ENCODE results near the gene PRKCA.

Gene PRKCA

DNA sequence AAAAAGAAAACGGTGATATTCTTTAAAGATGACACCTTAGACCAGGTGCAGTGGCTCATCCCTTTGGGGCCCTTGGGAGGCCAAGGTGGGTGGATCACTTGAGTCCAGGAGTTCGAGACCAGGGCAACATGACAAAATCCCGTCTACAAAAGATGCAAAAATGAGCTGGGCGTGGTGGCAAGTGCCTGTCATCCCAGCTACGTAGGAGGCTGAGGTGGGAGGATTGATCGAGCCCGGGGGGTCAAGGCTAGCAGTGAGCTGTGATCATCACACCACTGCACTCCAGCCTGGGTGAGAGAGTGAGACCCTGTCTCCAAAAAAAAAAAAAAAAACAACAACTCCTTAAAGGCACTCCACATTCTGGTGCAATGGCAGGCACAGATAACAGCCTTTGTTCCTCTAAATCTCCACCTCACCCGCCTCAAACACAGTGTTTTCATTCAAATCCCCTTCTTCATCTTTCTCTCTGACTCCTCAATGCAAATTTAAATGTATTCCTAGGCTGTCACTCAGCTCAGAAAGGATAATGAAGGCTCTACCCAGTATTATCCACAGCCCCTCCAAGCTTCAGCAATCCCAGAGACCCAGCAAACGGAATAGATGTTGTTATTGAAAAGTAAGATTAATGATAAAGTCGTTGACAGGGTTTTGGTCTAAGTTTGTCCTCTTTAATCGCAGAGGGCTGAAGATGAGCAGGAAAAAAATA is 476.3 kb downstream of the PRKCA start:
- no peak for TF ChIP-seq GATA2 (IDR thresholded peaks at IDR 0.05; ENCODE audit: low read depth, low read length)

DNA sequence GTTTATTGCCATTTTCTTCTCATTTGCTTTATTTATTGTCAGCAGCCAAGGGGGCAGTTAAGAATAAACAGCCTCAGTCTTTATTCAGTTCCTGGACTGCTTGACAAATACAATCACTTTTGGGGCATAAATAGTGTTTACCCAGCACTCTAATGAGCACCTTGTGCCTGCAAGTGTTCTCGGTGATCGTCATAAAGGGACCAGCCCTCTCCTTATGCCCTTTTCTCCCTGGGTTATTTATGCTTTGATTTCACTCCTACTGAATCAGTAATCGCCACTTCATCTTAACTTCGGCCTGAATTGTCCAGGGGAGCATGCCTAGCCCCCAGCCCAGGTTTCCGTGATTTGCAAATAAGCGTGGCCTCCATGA is 476.8 kb downstream of the PRKCA start:
- TF ChIP-seq GATA3 (IDR thresholded peaks at IDR 0.05; ENCODE audit: low read depth, low read length) (no peak), GATA2 (IDR thresholded peaks at IDR 0.05; ENCODE audit: low read depth, low read length) (no peak)

DNA sequence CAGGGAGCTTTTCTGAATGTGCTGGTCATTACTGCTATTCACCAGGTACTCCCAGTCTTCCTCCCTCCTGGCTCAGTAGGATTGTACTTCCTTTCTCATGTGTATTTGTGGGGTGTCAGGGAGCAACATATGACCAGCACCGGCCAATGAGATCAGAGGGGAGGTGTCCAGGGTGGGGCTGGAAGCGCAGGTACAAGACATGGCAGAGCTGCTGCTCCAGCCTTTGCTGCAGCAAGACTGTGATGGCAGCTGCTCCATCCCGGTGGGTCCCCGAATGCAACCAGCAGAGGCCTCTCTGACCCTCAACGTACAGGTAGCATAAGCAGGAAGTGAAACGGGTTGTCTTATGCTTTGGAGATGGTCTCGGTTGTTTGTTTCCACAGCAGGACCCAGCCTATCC is 478.7 kb downstream of the PRKCA start:
- TF ChIP-seq GATA3 (IDR thresholded peaks at IDR 0.05; ENCODE audit: low read depth, low read length) (no peak), GATA2 (IDR thresholded peaks at IDR 0.05; ENCODE audit: low read depth, low read length) (no peak)

DNA sequence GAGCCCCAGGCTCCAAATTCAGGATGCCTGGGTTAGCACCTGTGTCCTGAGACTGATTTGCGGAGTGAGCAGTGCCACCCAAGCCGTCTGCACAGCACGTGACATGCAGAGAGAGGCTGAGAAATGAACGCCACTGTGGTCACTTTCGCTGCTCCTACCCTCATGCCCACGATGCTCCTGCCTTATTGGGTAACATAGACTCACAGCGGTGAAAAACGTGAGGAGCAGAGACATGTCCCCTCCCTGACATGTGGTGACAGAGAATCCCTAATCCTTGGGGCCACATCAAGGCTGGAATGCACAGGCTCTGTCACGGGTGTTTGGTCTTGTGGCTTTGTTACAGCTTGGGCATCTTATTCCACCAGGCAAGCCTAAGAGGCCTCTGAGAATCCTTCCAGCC is 480.4 kb downstream of the PRKCA start:
- TF ChIP-seq GATA3 (IDR thresholded peaks at IDR 0.05; ENCODE audit: low read depth, low read length) (no peak), GATA2 (IDR thresholded peaks at IDR 0.05; ENCODE audit: low read depth, low read length) (no peak)

DNA sequence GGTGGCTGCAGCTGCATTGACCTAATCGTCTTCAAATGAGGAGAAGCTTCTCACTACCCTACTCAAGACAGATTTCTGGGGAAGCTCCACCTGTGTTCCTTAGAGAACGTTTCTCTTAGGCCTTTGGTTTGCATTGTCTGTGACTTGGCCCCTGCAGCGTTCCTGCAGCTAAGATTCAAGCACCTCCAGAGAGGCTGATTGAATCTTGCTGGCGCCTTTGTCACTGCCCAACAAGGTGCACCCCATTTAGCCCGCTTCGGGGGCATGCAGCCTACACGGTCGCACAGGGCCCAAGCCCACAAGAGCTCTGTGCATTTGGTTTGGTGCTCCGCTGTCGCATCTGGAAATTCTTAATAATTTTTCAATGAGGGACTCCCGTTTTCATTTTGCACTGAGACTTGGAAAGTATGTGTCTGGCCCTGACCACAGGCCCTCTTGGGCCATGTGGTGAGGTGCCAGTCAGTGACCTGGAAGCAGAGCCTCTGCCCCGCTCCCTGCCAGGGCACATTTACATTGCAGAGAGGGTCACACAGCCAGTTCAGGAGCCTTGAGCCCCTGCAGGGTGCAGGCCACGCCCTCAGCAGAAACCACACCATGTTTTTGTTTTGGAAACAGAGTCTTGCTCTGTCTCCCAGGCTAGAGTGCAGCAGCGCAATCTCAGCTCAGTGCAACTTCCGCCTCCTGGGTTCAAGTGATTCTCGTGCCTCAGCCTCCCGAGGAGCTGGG is 481.4 kb downstream of the PRKCA start:
- no peak for TF ChIP-seq GATA3 (IDR thresholded peaks at IDR 0.05; ENCODE audit: low read depth, low read length)
- no peak for TF ChIP-seq GATA2 (IDR thresholded peaks at IDR 0.05; ENCODE audit: low read depth, low read length)

DNA sequence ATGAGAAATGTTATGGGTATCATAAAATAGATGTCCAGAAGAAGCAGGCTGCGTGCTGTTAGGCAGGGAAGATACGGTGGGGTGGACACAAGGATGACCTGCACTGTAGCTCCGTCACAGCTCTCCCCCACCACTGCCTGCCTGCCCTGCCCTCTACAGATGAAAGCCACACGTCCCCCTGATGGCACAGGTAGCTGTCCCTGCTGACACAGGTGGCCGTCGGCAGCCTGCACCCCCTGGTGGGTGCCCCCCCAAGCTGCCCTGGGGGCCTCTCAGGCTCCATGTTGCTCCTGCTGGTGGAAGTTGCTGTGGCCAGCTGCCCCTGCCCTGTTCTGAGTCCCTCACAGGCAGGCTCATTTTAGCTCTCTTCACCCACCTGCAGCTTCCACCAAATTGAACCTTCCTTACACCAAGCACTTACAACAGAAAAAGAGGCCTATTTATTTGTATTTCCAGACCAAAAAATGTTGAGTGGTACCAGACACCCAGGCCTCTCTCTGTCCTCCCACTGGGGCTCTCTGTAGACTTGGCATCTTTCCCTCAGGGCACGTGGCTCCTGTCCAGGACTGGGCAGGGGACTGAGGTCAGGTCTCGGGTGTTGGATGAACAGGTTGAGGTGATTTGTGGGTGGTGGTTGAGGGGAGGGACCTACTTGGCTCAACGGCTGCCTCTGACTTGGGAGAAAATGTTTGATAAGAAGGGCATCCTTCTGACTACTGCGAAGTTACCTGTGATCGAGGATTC is 482.4 kb downstream of the PRKCA start:
- TF ChIP-seq GATA3 (IDR thresholded peaks at IDR 0.05; ENCODE audit: low read depth, low read length) (no peak), GATA2 (IDR thresholded peaks at IDR 0.05; ENCODE audit: low read depth, low read length) (no peak)

DNA sequence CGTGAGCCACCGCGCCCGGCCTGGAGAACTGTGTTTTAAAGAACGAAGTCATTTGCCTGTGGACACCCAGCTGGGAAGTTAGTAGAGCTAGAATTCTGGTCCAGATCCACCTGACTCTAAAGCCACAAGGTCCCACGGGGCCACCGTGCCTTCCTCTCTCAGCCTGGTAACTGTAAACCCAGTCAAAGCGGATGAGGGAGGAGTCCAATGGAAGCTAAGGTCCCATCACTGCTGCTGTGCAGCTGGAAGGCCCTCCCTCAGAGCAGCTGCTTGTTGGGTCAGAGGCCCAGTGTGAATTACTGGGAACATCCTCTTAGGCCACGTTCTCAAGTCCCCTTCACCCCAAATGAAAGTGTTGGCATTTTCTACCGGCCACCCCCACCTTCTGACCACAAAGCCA is 483.7 kb downstream of the PRKCA start:
- TF ChIP-seq GATA2 (IDR thresholded peaks at IDR 0.05; ENCODE audit: low read depth, low read length) (no peak), GATA3 (IDR thresholded peaks at IDR 0.05; ENCODE audit: low read depth, low read length) (no peak)

DNA sequence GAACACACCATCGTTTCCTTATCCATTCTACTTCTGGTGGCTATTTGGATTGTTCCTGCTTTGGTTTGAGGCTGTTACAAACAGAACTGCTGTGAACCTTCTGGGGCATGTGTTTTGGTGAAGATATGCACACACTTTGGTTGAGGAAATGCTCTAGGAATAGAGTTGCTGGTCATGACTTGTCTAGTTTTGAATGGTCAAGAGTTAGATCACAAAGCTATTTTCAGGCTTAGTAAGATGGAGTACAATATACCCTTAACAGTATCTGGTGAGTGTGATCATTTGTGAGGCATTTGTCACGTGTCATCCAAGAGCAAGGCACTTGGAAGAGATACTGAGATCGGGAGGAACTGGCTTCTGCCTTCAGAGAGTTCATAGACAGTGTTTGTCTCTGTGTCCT is 485.5 kb downstream of the PRKCA start:
- TF ChIP-seq GATA2 (IDR thresholded peaks at IDR 0.05; ENCODE audit: low read depth, low read length) (no peak), GATA3 (IDR thresholded peaks at IDR 0.05; ENCODE audit: low read depth, low read length) (no peak)

DNA sequence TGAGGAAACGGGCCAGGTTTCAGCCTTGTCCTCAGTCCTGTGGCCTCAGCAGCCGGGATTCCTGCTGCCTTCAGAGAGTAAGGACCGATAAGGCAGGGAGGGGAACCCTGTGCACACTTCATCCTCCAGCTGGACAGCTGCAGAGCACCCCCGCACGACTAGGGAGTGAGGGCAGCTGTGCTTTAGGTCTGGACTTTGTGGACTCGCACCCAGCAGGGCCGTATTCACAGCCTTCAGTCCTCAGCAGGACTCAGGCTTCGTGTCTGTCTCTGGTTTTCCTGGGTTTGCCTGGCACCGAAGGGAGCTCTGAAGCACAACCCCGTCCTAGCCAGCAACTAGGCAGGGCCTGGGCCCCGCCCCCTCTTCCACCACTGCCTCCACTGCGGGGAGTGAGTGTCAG is 486.7 kb downstream of the PRKCA start:
- no peak for TF ChIP-seq GATA2 (IDR thresholded peaks at IDR 0.05; ENCODE audit: low read depth, low read length)
- no peak for TF ChIP-seq GATA3 (IDR thresholded peaks at IDR 0.05; ENCODE audit: low read depth, low read length)

DNA sequence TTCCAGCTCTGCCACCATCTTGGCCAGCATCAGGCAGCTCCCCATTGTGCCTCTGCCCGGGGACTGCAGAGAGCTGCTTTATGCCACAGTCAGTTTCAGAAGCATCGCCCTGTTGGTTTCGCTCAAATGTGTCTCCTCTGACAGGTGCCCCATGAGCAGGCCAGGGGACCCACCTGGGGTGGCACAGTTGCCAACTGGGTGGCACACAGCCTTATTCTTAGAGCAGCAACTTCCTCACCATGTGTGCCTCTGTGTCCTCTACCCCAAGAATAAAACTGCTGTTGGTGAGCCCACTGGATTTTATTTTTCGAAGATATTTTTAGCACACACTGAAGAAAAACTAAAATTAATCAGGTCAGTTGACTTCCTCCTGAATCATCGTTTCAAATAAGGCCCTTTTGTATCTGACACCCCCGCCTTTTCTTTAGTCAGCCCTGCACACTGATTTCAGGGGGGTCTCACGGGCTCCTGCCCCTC is 487.6 kb downstream of the PRKCA start:
- no peak for TF ChIP-seq GATA2 (IDR thresholded peaks at IDR 0.05; ENCODE audit: low read depth, low read length)

DNA sequence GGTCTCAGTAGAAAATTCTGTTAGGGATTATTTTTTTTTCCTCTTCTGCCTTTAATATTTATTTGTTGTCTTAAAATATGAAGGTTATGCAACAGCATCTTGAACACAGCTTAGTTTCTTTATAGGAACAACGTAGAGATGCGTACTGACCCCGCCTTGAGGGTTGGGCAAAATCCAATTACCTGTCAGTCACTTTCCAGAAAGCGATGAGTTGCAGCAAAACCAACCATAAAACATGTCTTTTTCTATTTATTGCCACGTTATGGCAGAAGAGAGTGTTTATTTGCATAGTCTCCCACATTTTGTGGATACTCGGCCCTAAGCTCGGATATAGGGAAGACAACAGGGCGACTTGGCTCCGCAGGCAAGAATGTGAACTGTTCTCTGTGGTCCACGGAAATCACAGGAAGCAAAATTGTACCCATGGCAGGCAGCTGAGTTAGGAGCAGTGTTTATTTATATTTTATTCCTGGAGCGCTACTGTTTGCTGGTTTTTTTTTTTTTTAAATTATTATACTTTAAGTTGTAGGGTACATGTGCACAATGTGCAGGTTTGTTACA is 488.2 kb downstream of the PRKCA start:
- no peak for TF ChIP-seq GATA2 (IDR thresholded peaks at IDR 0.05; ENCODE audit: low read depth, low read length)
- no peak for TF ChIP-seq GATA3 (IDR thresholded peaks at IDR 0.05; ENCODE audit: low read depth, low read length)

DNA sequence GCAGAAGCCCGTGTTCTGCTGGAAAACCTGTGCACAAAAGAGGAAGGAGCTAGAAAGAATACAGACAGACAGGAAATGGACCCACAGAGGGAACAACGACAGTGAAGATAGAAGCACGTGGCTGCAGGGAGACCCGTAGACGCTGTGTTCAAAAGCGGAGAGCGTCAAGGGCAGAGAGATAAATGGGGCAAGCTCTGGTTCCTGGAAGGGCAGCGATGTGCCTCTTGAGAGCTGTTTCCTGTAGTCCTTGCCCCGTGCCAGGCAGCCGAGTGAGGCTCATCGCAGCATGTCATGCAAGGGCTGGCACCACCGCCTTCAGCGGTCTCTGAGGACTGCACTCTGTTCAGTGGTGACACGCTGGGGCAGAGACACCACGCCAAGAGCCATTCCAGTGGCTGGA is 488.9 kb downstream of the PRKCA start:
- TF ChIP-seq GATA2 (IDR thresholded peaks at IDR 0.05; ENCODE audit: low read depth, low read length), result no peak
- no peak for TF ChIP-seq GATA3 (IDR thresholded peaks at IDR 0.05; ENCODE audit: low read depth, low read length)

DNA sequence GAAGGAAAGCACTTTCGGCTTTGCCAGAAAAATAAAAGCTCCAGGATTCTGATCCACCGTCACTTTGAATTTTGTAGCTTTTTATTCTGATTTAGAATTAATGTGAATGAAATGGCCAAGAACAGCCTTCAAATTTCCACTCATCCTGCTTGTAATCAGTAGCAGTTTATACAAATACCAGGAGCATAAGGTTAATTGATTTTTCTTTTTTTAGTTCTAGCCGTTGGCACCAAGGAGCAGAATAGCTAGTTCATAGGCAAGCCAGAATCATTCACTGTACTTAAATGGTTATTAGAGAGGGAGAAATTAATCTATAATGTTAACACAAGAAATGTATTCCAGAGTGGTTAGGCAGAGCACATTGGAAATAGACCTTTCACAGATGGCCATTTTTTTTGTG is 491.4 kb downstream of the PRKCA start:
- no peak for TF ChIP-seq GATA2 (IDR thresholded peaks at IDR 0.05; ENCODE audit: low read depth, low read length)
- no peak for TF ChIP-seq GATA3 (IDR thresholded peaks at IDR 0.05; ENCODE audit: low read depth, low read length)

DNA sequence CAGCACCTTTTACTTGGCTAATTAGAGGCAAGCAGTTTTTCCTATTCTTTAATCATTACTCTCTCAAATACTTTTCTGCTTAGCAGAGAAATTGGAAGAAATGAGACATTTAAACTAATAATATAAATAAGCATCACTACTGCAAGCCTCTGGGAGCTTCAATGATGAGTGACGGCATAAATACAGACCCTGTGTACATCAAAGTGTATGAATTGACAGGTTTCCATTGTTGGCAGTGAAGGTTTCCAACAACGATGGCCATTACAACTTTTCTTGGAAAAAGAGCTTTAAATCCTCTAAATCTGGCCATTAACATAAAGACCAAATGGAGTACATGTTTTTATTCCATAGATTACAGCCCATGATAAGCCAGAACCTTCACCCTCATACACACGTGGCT is 493.1 kb downstream of the PRKCA start:
- no peak for TF ChIP-seq GATA3 (IDR thresholded peaks at IDR 0.05; ENCODE audit: low read depth, low read length)
- no peak for TF ChIP-seq GATA2 (IDR thresholded peaks at IDR 0.05; ENCODE audit: low read depth, low read length)

Measured in SH-SY5Y (cell line).